K562 (cell line): ENCODE measurements around the gene CLDN34. TPM values are rescaled to one million over a fixed set of nuclear protein-coding genes. Genes with fewer than 3 reads are reported as not detected.

ENCODE experiments used
- polyA plus RNA-seq, 8 experiments: library from polyadenylated mRNA; depleted of rRNA in 4 of 8; stranded (reverse) in 5 of 8; unstranded in 3 of 8; fragments of >200 nt; fragmentation: Nextera tagmentation in 2 of 8; fragmentation: Illumina TruSeq in 1 of 8; extraction: Ambion mirVana in 2 of 8; extraction: Trizol in 1 of 8; gene quantifications; 2 replicates each; pipeline versions ENCODE4 v1.2.1 to v1.2.3, GENCODE V29; 2011 to 2014; ENCODE audit warnings: inconsistent platforms in 1 of 8, missing spikeins in 1 of 8
- total RNA-seq, 7 experiments: library from RNA; depleted of rRNA in 6 of 7; stranded (reverse); fragments of >200 nt in 6 of 7; fragmentation: Illumina TruSeq in 2 of 7; extraction: Trizol in 2 of 7; gene quantifications; 2 replicates each; pipeline versions ENCODE4 v1.2.1 to v1.2.3, GENCODE V29; 2011 to 2021; ENCODE audit warnings: low replicate concordance in 1 of 7
- TF ChIP-seq, protein P1 (sequence below): fragments of 200-600 bp; sonication (generic); IDR thresholded peaks from one replicate; pipeline ENCODE4 v1.6.1; 2012; ENCODE audit warnings: mild to moderate bottlenecking, low read depth, low read length, inconsistent platforms
- TF ChIP-seq, protein P2 (sequence below): sonication (generic); formaldehyde crosslinking; IDR thresholded peaks from 2 replicates; pipeline ENCODE4 v1.8.0; 2022; ENCODE audit warnings: mild to moderate bottlenecking, low read depth, missing genetic modification reagents

The CLDN34 gene
- total and polyA plus RNA-seq, 9 of the 15 experiments (the other 6 are each of a cell fraction or from before 2014, with no cell fraction given), result not detected

GRCh38 chrX:10001496-10001895, 34.3 kb downstream of the CLDN34 start (continued):
- TF ChIP-seq, protein P1, sequence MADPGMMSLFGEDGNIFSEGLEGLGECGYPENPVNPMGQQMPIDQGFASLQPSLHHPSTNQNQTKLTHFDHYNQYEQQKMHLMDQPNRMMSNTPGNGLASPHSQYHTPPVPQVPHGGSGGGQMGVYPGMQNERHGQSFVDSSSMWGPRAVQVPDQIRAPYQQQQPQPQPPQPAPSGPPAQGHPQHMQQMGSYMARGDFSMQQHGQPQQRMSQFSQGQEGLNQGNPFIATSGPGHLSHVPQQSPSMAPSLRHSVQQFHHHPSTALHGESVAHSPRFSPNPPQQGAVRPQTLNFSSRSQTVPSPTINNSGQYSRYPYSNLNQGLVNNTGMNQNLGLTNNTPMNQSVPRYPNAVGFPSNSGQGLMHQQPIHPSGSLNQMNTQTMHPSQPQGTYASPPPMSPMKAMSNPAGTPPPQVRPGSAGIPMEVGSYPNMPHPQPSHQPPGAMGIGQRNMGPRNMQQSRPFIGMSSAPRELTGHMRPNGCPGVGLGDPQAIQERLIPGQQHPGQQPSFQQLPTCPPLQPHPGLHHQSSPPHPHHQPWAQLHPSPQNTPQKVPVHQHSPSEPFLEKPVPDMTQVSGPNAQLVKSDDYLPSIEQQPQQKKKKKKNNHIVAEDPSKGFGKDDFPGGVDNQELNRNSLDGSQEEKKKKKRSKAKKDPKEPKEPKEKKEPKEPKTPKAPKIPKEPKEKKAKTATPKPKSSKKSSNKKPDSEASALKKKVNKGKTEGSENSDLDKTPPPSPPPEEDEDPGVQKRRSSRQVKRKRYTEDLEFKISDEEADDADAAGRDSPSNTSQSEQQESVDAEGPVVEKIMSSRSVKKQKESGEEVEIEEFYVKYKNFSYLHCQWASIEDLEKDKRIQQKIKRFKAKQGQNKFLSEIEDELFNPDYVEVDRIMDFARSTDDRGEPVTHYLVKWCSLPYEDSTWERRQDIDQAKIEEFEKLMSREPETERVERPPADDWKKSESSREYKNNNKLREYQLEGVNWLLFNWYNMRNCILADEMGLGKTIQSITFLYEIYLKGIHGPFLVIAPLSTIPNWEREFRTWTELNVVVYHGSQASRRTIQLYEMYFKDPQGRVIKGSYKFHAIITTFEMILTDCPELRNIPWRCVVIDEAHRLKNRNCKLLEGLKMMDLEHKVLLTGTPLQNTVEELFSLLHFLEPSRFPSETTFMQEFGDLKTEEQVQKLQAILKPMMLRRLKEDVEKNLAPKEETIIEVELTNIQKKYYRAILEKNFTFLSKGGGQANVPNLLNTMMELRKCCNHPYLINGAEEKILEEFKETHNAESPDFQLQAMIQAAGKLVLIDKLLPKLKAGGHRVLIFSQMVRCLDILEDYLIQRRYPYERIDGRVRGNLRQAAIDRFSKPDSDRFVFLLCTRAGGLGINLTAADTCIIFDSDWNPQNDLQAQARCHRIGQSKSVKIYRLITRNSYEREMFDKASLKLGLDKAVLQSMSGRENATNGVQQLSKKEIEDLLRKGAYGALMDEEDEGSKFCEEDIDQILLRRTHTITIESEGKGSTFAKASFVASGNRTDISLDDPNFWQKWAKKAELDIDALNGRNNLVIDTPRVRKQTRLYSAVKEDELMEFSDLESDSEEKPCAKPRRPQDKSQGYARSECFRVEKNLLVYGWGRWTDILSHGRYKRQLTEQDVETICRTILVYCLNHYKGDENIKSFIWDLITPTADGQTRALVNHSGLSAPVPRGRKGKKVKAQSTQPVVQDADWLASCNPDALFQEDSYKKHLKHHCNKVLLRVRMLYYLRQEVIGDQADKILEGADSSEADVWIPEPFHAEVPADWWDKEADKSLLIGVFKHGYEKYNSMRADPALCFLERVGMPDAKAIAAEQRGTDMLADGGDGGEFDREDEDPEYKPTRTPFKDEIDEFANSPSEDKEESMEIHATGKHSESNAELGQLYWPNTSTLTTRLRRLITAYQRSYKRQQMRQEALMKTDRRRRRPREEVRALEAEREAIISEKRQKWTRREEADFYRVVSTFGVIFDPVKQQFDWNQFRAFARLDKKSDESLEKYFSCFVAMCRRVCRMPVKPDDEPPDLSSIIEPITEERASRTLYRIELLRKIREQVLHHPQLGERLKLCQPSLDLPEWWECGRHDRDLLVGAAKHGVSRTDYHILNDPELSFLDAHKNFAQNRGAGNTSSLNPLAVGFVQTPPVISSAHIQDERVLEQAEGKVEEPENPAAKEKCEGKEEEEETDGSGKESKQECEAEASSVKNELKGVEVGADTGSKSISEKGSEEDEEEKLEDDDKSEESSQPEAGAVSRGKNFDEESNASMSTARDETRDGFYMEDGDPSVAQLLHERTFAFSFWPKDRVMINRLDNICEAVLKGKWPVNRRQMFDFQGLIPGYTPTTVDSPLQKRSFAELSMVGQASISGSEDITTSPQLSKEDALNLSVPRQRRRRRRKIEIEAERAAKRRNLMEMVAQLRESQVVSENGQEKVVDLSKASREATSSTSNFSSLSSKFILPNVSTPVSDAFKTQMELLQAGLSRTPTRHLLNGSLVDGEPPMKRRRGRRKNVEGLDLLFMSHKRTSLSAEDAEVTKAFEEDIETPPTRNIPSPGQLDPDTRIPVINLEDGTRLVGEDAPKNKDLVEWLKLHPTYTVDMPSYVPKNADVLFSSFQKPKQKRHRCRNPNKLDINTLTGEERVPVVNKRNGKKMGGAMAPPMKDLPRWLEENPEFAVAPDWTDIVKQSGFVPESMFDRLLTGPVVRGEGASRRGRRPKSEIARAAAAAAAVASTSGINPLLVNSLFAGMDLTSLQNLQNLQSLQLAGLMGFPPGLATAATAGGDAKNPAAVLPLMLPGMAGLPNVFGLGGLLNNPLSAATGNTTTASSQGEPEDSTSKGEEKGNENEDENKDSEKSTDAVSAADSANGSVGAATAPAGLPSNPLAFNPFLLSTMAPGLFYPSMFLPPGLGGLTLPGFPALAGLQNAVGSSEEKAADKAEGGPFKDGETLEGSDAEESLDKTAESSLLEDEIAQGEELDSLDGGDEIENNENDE, result no peak
- TF ChIP-seq, protein P2, sequence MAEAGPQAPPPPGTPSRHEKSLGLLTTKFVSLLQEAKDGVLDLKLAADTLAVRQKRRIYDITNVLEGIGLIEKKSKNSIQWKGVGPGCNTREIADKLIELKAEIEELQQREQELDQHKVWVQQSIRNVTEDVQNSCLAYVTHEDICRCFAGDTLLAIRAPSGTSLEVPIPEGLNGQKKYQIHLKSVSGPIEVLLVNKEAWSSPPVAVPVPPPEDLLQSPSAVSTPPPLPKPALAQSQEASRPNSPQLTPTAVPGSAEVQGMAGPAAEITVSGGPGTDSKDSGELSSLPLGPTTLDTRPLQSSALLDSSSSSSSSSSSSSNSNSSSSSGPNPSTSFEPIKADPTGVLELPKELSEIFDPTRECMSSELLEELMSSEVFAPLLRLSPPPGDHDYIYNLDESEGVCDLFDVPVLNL (CRISPR knock-in tag), result no peak
